Chondrocyte (in vitro differentiated cells): ENCODE data around the gene TOM1L1. TPM values are rescaled to one million over a fixed set of nuclear protein-coding genes. Genes with fewer than 3 reads are reported as not detected.

Experiments used
- DNase-seq: peaks from one replicate; pipeline ENCODE4 v3.0.0; 2021; ENCODE audit warnings: mixed read lengths, low spot score
- H3K27ac Mint-ChIP-seq: one replicate; pipeline ENCODE4 v1.8.0; 2021; ENCODE audit warnings: mild to moderate bottlenecking, moderate library complexity, mixed read lengths; ENCODE audit not compliant: unreplicated experiment
- H3K27me3 Mint-ChIP-seq: 2 replicates; pipeline ENCODE4 v1.8.0; 2021; ENCODE audit warnings: low read depth, mixed read lengths
- H3K36me3 Mint-ChIP-seq: 2 replicates; pipeline ENCODE4 v1.8.0; 2021; ENCODE audit warnings: low read depth, mixed read lengths
- H3K4me1 Mint-ChIP-seq: 2 replicates; pipeline ENCODE4 v1.8.0; 2021; ENCODE audit warnings: low read depth, mild to moderate bottlenecking, mixed read lengths
- H3K4me3 Mint-ChIP-seq: one replicate; pipeline ENCODE4 v1.8.0; 2021; ENCODE audit warnings: mild to moderate bottlenecking, moderate library complexity, mixed read lengths; ENCODE audit not compliant: unreplicated experiment
- H3K9me3 Mint-ChIP-seq: 2 replicates; pipeline ENCODE4 v1.8.0; 2021; ENCODE audit warnings: low read depth, mixed read lengths
- total RNA-seq: library from RNA; stranded (reverse); gene quantifications from 3 replicates; pipeline ENCODE4 v1.2.1, GENCODE V29; 2021
- TF ChIP-seq, protein P1 (sequence below): fragments of 200-600 bp; sonication (generic); IDR thresholded peaks from 2 replicates; pipeline ENCODE4 v1.5.0; 2021; ENCODE audit warnings: antibody characterized with exemption, mild to moderate bottlenecking, moderate library complexity

TOM1L1 gene
- total RNA-seq, 1 donor from 2014 or later: 28.4 TPM

- H3K27ac Mint-ChIP-seq: no peak within 1 kb of the TSS
Measured at GRCh38 chr17:54968262-54968987, 67.8 kb downstream of the TOM1L1 start, which contains the start of the genes COX11 and STXBP4. Gene COX11 (minus strand): TSS chr17:54968654. CDS start chr17:54968646, 8 bp downstream. Gene STXBP4 (plus strand): TSS chr17:54968765. CDS start chr17:54986220, 17,455 bp downstream.

GRCh38 chr17:54968988-54969332, 68.3 kb downstream of the TOM1L1 start:
- Mint-ChIP-seq H3K27ac (no peak overlapping the region), H3K36me3 (peaks cover 4% of the 10 kb centered on the region), H3K4me3 (no peak overlapping the region), H3K4me1 (peaks cover 29% of the 10 kb centered on the region), H3K9me3 (no peaks in the 10 kb centered on the region), H3K27me3 (no peaks in the 10 kb centered on the region)
- TF ChIP-seq, protein P1, sequence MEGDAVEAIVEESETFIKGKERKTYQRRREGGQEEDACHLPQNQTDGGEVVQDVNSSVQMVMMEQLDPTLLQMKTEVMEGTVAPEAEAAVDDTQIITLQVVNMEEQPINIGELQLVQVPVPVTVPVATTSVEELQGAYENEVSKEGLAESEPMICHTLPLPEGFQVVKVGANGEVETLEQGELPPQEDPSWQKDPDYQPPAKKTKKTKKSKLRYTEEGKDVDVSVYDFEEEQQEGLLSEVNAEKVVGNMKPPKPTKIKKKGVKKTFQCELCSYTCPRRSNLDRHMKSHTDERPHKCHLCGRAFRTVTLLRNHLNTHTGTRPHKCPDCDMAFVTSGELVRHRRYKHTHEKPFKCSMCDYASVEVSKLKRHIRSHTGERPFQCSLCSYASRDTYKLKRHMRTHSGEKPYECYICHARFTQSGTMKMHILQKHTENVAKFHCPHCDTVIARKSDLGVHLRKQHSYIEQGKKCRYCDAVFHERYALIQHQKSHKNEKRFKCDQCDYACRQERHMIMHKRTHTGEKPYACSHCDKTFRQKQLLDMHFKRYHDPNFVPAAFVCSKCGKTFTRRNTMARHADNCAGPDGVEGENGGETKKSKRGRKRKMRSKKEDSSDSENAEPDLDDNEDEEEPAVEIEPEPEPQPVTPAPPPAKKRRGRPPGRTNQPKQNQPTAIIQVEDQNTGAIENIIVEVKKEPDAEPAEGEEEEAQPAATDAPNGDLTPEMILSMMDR: no peak
- no peak for DNase-seq

More at GRCh38 chr17:54968262-54968987, 67.8 kb downstream of the TOM1L1 start, which contains the start of the genes COX11 and STXBP4:
- TF ChIP-seq, protein P1: peak; percentile 74
- Mint-ChIP-seq H3K4me1 (peaks cover 29% of the 10 kb centered on the region), H3K4me3 (no peak within 1 kb of the TSS), H3K36me3 (peaks cover 5% of the 10 kb centered on the region), H3K9me3 (no peaks in the 10 kb centered on the region), H3K27me3 (no peaks in the 10 kb centered on the region)
- DNase-seq: peak; percentile 97

- H3K27ac Mint-ChIP-seq: no peak overlapping the region
- H3K4me3 Mint-ChIP-seq: no peak overlapping the region
- H3K9me3 Mint-ChIP-seq: no peaks in the 10 kb centered on the region
- no peaks in the 10 kb centered on the region for H3K27me3 Mint-ChIP-seq
- TF ChIP-seq, protein P1: no peak
- DNase-seq: no peak
- no peaks in the 10 kb centered on the region for H3K36me3 Mint-ChIP-seq
- H3K4me1 Mint-ChIP-seq: peaks cover 29% of the 10 kb centered on the region
Measured at GRCh38 chr17:54969658-54970572, 69.3 kb downstream of the TOM1L1 start.

DNA sequence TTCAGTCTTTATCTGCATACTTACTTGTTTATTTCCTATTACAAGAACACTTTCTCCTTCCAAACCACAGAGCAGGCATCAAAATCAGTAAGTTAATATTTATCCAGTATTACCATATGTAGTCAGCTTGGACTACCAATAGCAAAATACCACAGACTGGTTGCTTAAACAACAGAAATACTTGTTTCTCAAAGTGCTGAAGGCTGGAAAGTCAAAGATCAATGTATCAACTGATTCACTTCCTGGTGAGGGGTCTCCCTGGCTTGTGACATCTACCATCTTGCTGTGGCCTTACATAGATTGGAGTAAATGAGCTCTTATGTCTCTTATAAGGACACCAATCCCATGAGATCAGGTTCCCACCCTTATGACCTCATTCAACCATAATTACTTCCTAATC, 70.5 kb downstream of the TOM1L1 start:
- H3K27me3 Mint-ChIP-seq: no peaks in the 10 kb centered on the region
- H3K27ac Mint-ChIP-seq: no peak overlapping the region
- DNase-seq: no peak
- peaks cover 25% of the 10 kb centered on the region for H3K4me1 Mint-ChIP-seq
- H3K36me3 Mint-ChIP-seq: no peaks in the 10 kb centered on the region
- no peak overlapping the region for H3K4me3 Mint-ChIP-seq
- TF ChIP-seq, protein P1: no peak
- H3K9me3 Mint-ChIP-seq: no peaks in the 10 kb centered on the region

DNA sequence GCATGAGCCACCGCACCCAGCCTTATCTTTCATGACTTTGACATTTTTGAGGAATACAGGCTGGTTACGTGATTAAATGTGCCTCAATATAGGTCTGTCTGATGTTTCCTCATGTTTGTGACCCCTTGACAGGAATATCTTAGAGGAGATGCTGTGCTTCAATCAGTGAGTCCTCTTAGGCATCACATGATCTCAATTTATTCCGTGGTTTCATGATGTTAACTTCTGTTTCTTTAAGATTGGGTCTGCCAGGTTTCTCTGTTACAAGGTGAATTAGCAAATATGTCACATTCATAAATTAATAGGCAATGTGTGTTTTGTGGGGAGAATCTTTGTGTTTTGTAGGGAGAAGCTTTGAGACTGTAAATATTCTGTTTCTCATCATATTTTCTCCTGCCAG, 71.2 kb downstream of the TOM1L1 start:
- DNase-seq: no peak
- H3K4me1 Mint-ChIP-seq: peaks cover 17% of the 10 kb centered on the region
- H3K9me3 Mint-ChIP-seq: no peaks in the 10 kb centered on the region
- H3K27ac Mint-ChIP-seq: no peak overlapping the region
- no peaks in the 10 kb centered on the region for H3K36me3 Mint-ChIP-seq
- TF ChIP-seq, protein P1: no peak
- H3K4me3 Mint-ChIP-seq: no peak overlapping the region
- H3K27me3 Mint-ChIP-seq: no peaks in the 10 kb centered on the region
